Dermis blood vessel endothelial cell (primary cell): Measurements from ENCODE around the gene ELMOD2. TPM values are rescaled to one million over a fixed set of nuclear protein-coding genes. Genes with fewer than 3 reads are reported as not detected.
A peak's percentile ranks its signal among the peaks of the same experiment; 100 is the strongest.

ENCODE experiments used
- DNase-seq: peaks from one replicate; pipeline ENCODE4 v3.0.0; 2010
- total RNA-seq: library from RNA; depleted of rRNA; stranded (reverse); fragments of >200 nt; gene quantifications from 2 replicates; pipeline ENCODE4 v1.2.3, GENCODE V29; 2014

Gene ELMOD2
- total RNA-seq, 1 donor from 2014 or later = 35.1 TPM

- DNase-seq = no peak
Observed at GRCh38 chr4:140584439-140584838, 60.5 kb downstream of the ELMOD2 start.

- peak; percentile 50 for DNase-seq
Observed at GRCh38 chr4:140595065-140595464, 71.1 kb downstream of the ELMOD2 start.

GRCh38 chr4:140600408-140600807 is 76.4 kb downstream of the ELMOD2 start:
- DNase-seq = no peak

GRCh38 chr4:140602714-140603113 is 78.7 kb downstream of the ELMOD2 start:
- no peak for DNase-seq

- no peak for DNase-seq
Observed at GRCh38 chr4:140603286-140603685, 79.3 kb downstream of the ELMOD2 start.

Other genes with a start within 250 kb of the ELMOD2 start
- gene SCOC, start 150.5 kb upstream of the ELMOD2 start, total RNA-seq = 54.3 and 55.1 TPM in 2 replicates
- gene CLGN, start 96.5 kb upstream of the ELMOD2 start, total RNA-seq = 0.34 and 0.51 TPM in 2 replicates
- not detected in 2 replicates for gene MGAT4D, start 25.9 kb upstream of the ELMOD2 start, total RNA-seq
- gene UCP1, start 44.8 kb downstream of the ELMOD2 start, total RNA-seq = not detected in 2 replicates
- 76.6 and 83.4 TPM in 2 replicates for gene TBC1D9, start 232.2 kb downstream of the ELMOD2 start, total RNA-seq